ENCODE data around the gene RNF217. TPM values are rescaled to one million over a fixed set of nuclear protein-coding genes. Genes with fewer than 3 reads are reported as not detected.

Gene RNF217
- total and polyA plus RNA-seq, 2 of the 13 experiments (the other 11 are each of a cell fraction or from before 2014, with no cell fraction given): 2.2 to 2.4 TPM

DNA sequence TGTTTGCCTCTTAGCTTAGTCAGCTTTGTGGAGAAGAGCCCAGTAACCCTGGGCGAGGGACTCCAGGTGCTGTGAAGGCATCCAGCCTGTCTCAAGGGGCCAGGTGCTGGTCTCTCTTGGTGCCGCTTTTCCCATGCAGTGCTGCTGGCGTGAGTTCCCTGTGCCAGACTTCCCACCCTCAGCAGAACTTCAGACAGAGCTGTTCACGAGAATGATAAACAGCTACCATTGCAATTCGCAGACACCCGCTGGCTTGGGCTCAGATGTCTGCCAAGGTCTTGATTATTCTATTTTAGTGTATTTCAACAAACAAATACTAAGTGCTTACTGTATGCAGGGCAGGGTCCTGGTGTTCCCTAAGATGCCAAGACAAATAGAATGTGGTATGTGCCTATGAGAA is 57.7 kb downstream of the RNF217 start:
- no peak overlapping the region for H3K4me2 ChIP-seq (ENCODE audit: low read depth, low read length)
- POLR2A ChIA-PET: no interaction called here
- no peak overlapping the region for H3K9ac ChIP-seq (ENCODE audit: insufficient read depth, low read depth, low read length)
- in situ Hi-C loops (cut with HindIII; ENCODE audit: extremely low pct_ligation_motif_present, low pct_unique_long_range_greater_than_20kb) (no loop called here), intact Hi-C loops (cut with micrococcal nuclease; ENCODE audit: unreplicated experiment) (no loop called here)
- FAIRE-seq (no peak), ATAC-seq (no peak), DNase-seq (ENCODE audit: low spot score) (no peak)
- no peak overlapping the region for H2AFZ ChIP-seq (ENCODE audit: low read length)
- WGBS (ENCODE audit: low lambda C conversion rate): 36% methylated on average over 6 of the region's 6 CpGs
- CTCF ChIA-PET (ENCODE audit: low intra/inter-chr PET ratio, low total read pairs): no interaction called here
- H3K4me1 ChIP-seq (ENCODE audit: insufficient read depth, low read length): no peaks in the 10 kb centered on the region
- no peaks in the 10 kb centered on the region for H3K27me3 ChIP-seq (ENCODE audit: control insufficient read depth in 1 of 2, insufficient read depth in 2 of 2, low read length in 2 of 2)
- no TSS peak for BruUV-seq (replicated peaks)
- H3K79me2 ChIP-seq (ENCODE audit: insufficient read depth, low read length): no peaks in the 10 kb centered on the region
- TF ChIP-seq, protein P1, sequence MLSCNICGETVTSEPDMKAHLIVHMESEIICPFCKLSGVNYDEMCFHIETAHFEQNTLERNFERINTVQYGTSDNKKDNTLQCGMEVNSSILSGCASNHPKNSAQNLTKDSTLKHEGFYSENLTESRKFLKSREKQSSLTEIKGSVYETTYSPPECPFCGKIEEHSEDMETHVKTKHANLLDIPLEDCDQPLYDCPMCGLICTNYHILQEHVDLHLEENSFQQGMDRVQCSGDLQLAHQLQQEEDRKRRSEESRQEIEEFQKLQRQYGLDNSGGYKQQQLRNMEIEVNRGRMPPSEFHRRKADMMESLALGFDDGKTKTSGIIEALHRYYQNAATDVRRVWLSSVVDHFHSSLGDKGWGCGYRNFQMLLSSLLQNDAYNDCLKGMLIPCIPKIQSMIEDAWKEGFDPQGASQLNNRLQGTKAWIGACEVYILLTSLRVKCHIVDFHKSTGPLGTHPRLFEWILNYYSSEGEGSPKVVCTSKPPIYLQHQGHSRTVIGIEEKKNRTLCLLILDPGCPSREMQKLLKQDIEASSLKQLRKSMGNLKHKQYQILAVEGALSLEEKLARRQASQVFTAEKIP (CRISPR knock-in tag; IDR thresholded peaks at IDR 0.05; ENCODE audit: borderline replicate concordance): no peak
- TF ChIP-seq MAZ (IDR thresholded peaks at IDR 0.05; ENCODE audit: borderline replicate concordance, low read depth, low read length) (no peak), MAZ (CRISPR knock-in tag; IDR thresholded peaks at IDR 0.05; ENCODE audit: low read depth) (no peak), FOSL1 (CRISPR knock-in tag; IDR thresholded peaks at IDR 0.05; ENCODE audit: borderline replicate concordance) (no peak), TRIM24 (CRISPR knock-in tag; IDR thresholded peaks at IDR 0.05) (no peak), POLR2AphosphoS5 (IDR thresholded peaks at IDR 0.05; ENCODE audit: low read depth, low read length) (no peak), SP4 (CRISPR knock-in tag; IDR thresholded peaks at IDR 0.05) (no peak), PPARG (CRISPR knock-in tag; conservative IDR thresholded peaks at IDR 0.05) (no peak), MYNN (CRISPR knock-in tag; IDR thresholded peaks at IDR 0.05; ENCODE audit: low read depth) (no peak), ZNF720 (CRISPR knock-in tag; IDR thresholded peaks at IDR 0.05) (no peak)
- TF ChIP-seq, protein P2, sequence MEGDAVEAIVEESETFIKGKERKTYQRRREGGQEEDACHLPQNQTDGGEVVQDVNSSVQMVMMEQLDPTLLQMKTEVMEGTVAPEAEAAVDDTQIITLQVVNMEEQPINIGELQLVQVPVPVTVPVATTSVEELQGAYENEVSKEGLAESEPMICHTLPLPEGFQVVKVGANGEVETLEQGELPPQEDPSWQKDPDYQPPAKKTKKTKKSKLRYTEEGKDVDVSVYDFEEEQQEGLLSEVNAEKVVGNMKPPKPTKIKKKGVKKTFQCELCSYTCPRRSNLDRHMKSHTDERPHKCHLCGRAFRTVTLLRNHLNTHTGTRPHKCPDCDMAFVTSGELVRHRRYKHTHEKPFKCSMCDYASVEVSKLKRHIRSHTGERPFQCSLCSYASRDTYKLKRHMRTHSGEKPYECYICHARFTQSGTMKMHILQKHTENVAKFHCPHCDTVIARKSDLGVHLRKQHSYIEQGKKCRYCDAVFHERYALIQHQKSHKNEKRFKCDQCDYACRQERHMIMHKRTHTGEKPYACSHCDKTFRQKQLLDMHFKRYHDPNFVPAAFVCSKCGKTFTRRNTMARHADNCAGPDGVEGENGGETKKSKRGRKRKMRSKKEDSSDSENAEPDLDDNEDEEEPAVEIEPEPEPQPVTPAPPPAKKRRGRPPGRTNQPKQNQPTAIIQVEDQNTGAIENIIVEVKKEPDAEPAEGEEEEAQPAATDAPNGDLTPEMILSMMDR (CRISPR knock-in tag; IDR thresholded peaks at IDR 0.05): no peak
- TF ChIP-seq, protein P3, sequence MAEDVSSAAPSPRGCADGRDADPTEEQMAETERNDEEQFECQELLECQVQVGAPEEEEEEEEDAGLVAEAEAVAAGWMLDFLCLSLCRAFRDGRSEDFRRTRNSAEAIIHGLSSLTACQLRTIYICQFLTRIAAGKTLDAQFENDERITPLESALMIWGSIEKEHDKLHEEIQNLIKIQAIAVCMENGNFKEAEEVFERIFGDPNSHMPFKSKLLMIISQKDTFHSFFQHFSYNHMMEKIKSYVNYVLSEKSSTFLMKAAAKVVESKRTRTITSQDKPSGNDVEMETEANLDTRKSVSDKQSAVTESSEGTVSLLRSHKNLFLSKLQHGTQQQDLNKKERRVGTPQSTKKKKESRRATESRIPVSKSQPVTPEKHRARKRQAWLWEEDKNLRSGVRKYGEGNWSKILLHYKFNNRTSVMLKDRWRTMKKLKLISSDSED (CRISPR knock-in tag; IDR thresholded peaks at IDR 0.05): no peak
- no peak overlapping the region for H3K4me3 ChIP-seq (replicated peaks in 1 of 3; ENCODE audit: insufficient read depth in 1 of 3, low read depth in 2 of 3, low read length in 3 of 3)
- H3K36me3 ChIP-seq (replicated peaks in 1 of 2; ENCODE audit: control insufficient read depth in 1 of 2, insufficient read depth in 2 of 2, low read length in 2 of 2): no peaks in the 10 kb centered on the region
- H3K27ac ChIP-seq (ENCODE audit: extremely low read length, insufficient read depth, low read length): no peak overlapping the region
- H3K9me3 ChIP-seq (ENCODE audit: low read length): no peaks in the 10 kb centered on the region
- no peaks in the 10 kb centered on the region for H4K20me1 ChIP-seq (ENCODE audit: insufficient read depth, low read length)

All from HepG2 (cell line).